ENCODE measurements around the gene TBPL1. TPM values are rescaled to one million over a fixed set of nuclear protein-coding genes. Genes with fewer than 3 reads are reported as not detected.
"Not testable (repeated sequence)": the region's sequence is repeated elsewhere in the genome, so short reads cannot be mapped to it uniquely, and the experiment has no call there.

The TBPL1 gene
- total and polyA plus RNA-seq, 11 donors = 9.9 to 20.3 (median 16.0) TPM

- WGBS, 4 donors = 1 to 5% (median 2%) methylated on average over 4 of the region's 4 CpGs
- Histone ChIP-seq H3K27me3 (no peaks in the 10 kb centered on the region), H3K4me1 (peaks cover 0 to 28% (median 18%) of the 10 kb centered on the region in 12 donors), H3K27ac (no peak overlapping the region), H3K36me3 (no peaks in the 10 kb centered on the region), H3K9me3 (no peaks in the 10 kb centered on the region), H3K4me3 (no peak overlapping the region)
- no peak for DNase-seq
- intact Hi-C loops (cut with DNase I) = loop anchor here in 8 of 10 donors (1.0 to 10.0 kb wide), 8 partner anchors 46 to 91 kb away; no protein-coding TSS in a partner anchor
- no peak for TF ChIP-seq POLR2A (IDR thresholded peaks at IDR 0.05)
- TF ChIP-seq CTCF (IDR thresholded peaks at IDR 0.05) = peak; percentile 61 to 84 (median 74)
- peak in 1 of 4 donors; percentile 41 for ATAC-seq
These were observed 20.3 kb downstream of the TBPL1 start for GRCh38 chr6:133973109-133973971.

- intact Hi-C loops (cut with DNase I) = loop anchor here in 4 of 10 donors (5.0 to 10.0 kb wide), 2 partner anchors 53 to 84 kb away; no protein-coding TSS in a partner anchor
- ATAC-seq (peak; percentile 67 to 84 (median 76)), DNase-seq (no peak)
- Histone ChIP-seq H3K36me3 (peaks cover 0 to 34% (median 13%) of the 10 kb centered on the region in 9 donors), H3K9me3 (no peaks in the 10 kb centered on the region), H3K4me3 (no peak overlapping the region), H3K4me1 (peaks cover 0 to 26% (median 13%) of the 10 kb centered on the region in 12 donors), H3K27me3 (no peaks in the 10 kb centered on the region), H3K27ac (peak overlapping the region in 1 of 12 donors; percentile 28)
- 35 to 40% (median 37%) methylated on average over 2 of the region's 2 CpGs for WGBS, 4 donors
- TF ChIP-seq CTCF (IDR thresholded peaks at IDR 0.05) (no peak), POLR2A (IDR thresholded peaks at IDR 0.05) (no peak)
These were observed 25.2 kb downstream of the TBPL1 start for GRCh38 chr6:133977983-133978895.

- peaks cover 0 to 22% (median 14%) of the 10 kb centered on the region in 12 donors for H3K4me1 ChIP-seq
- 59 to 69% (median 61%) methylated on average over 2 of the region's 2 CpGs for WGBS, 4 donors
- no peak for DNase-seq
- no peaks in the 10 kb centered on the region for H3K9me3 ChIP-seq
- H3K4me3 ChIP-seq = no peak overlapping the region
- intact Hi-C loops (cut with DNase I) = loop anchor here in 4 of 10 donors (5.0 to 10.0 kb wide), 2 partner anchors 54 to 83 kb away; no protein-coding TSS in a partner anchor
- H3K27me3 ChIP-seq = no peaks in the 10 kb centered on the region
- TF ChIP-seq POLR2A (IDR thresholded peaks at IDR 0.05) = no peak
- no peak for TF ChIP-seq CTCF (IDR thresholded peaks at IDR 0.05)
- peak overlapping the region in 1 of 12 donors; percentile 28 for H3K27ac ChIP-seq
- no peak for ATAC-seq
- H3K36me3 ChIP-seq = peaks cover 0 to 40% (median 13%) of the 10 kb centered on the region in 9 donors
These were observed 25.8 kb downstream of the TBPL1 start for GRCh38 chr6:133978896-133979240.

- DNase-seq, H3K27me3 ChIP-seq, ATAC-seq, H3K4me3 ChIP-seq, H3K9me3 ChIP-seq: not testable (repeated sequence)
- 84 to 95% (median 93%) methylated on average over 7 of the region's 7 CpGs for WGBS, 4 donors
- intact Hi-C loops (cut with DNase I) = loop anchor here in 4 of 10 donors (5.0 to 10.0 kb wide), 2 partner anchors 55 to 83 kb away; no protein-coding TSS in a partner anchor
- H3K27ac ChIP-seq = peak overlapping the region in 1 of 12 donors; percentile 28
- H3K4me1 ChIP-seq = peaks cover 0 to 22% (median 13%) of the 10 kb centered on the region in 12 donors
- H3K36me3 ChIP-seq = peaks cover 0 to 45% (median 15%) of the 10 kb centered on the region in 9 donors
These were observed 26.4 kb downstream of the TBPL1 start for GRCh38 chr6:133979269-133979963.
